ENCODE data around the gene KSR1. TPM values are rescaled to one million over a fixed set of nuclear protein-coding genes. Genes with fewer than 3 reads are reported as not detected.

The KSR1 gene
- total RNA-seq, 2 experiments from 2014 or later: 53.9 to 58.2 TPM

GRCh38 chr17:27529230-27529796 is 73.1 kb downstream of the KSR1 start:
- POLR2A ChIA-PET: no interaction called here
- intact Hi-C loops (cut with micrococcal nuclease): no loop called here

GRCh38 chr17:27530764-27531391 is 74.6 kb downstream of the KSR1 start:
- no peak for ATAC-seq
- ChIA-PET CTCF (no interaction called here), POLR2A (no interaction called here)
- H3K36me3 Mint-ChIP-seq (ENCODE audit: low read depth): peaks cover 3% of the 10 kb centered on the region
- peaks cover 59% of the 10 kb centered on the region for H3K4me1 Mint-ChIP-seq (ENCODE audit: low read depth)
- H3K27ac Mint-ChIP-seq: peak overlapping the region; percentile 38
- H3K4me3 Mint-ChIP-seq: no peak overlapping the region
- H3K9me3 Mint-ChIP-seq: no peaks in the 10 kb centered on the region
- intact Hi-C loops (cut with micrococcal nuclease): no loop called here
- no peak for DNase-seq
- no peak for TF ChIP-seq CTCF (IDR thresholded peaks at IDR 0.05)
- no peaks in the 10 kb centered on the region for H3K27me3 Mint-ChIP-seq

More at GRCh38 chr17:27529230-27529796, 73.1 kb downstream of the KSR1 start:
- DNase-seq (peak; percentile 58), ATAC-seq (peak; percentile 63)
- Mint-ChIP-seq H3K4me1 (ENCODE audit: low read depth) (peaks cover 61% of the 10 kb centered on the region), H3K9me3 (no peaks in the 10 kb centered on the region), H3K36me3 (ENCODE audit: low read depth) (peaks cover 3% of the 10 kb centered on the region), H3K4me3 (no peak overlapping the region), H3K27me3 (no peaks in the 10 kb centered on the region), H3K27ac (peak overlapping the region; percentile 65)
- CTCF ChIA-PET: interaction anchor here (0.6 kb wide), 1 partner anchor 70 kb away, joined by 3 read pairs; no protein-coding TSS in a partner anchor
- TF ChIP-seq CTCF (IDR thresholded peaks at IDR 0.05): no peak

GRCh38 chr17:27531469-27531961 is 75.3 kb downstream of the KSR1 start:
- peaks cover 3% of the 10 kb centered on the region for H3K36me3 Mint-ChIP-seq (ENCODE audit: low read depth)
- peak overlapping the region; percentile 52 for H3K27ac Mint-ChIP-seq
- DNase-seq (no peak), ATAC-seq (no peak)
- TF ChIP-seq CTCF (IDR thresholded peaks at IDR 0.05): no peak
- ChIA-PET POLR2A (no interaction called here), CTCF (no interaction called here)
- H3K27me3 Mint-ChIP-seq: no peaks in the 10 kb centered on the region
- intact Hi-C loops (cut with micrococcal nuclease): no loop called here
- peaks cover 56% of the 10 kb centered on the region for H3K4me1 Mint-ChIP-seq (ENCODE audit: low read depth)
- no peaks in the 10 kb centered on the region for H3K9me3 Mint-ChIP-seq
- H3K4me3 Mint-ChIP-seq: no peak overlapping the region

GRCh38 chr17:27532269-27533263 is 76.3 kb downstream of the KSR1 start:
- Mint-ChIP-seq H3K9me3 (no peaks in the 10 kb centered on the region), H3K27ac (peak overlapping the region; percentile 4), H3K36me3 (ENCODE audit: low read depth) (no peaks in the 10 kb centered on the region), H3K27me3 (no peaks in the 10 kb centered on the region), H3K4me3 (no peak overlapping the region), H3K4me1 (ENCODE audit: low read depth) (peaks cover 57% of the 10 kb centered on the region)
- TF ChIP-seq CTCF (IDR thresholded peaks at IDR 0.05): no peak
- ChIA-PET POLR2A (interaction anchor here (0.8 kb wide), 1 partner anchor 180 kb away, joined by 3 read pairs; no protein-coding TSS in a partner anchor), CTCF (no interaction called here)
- DNase-seq: no peak
- intact Hi-C loops (cut with micrococcal nuclease): no loop called here
- no peak for ATAC-seq
